GM23338 (cell line): ENCODE measurements around the gene CENPN.

ENCODE experiments used
- TF ChIP-seq, protein P1 (sequence below): IDR thresholded peaks from 2 replicates; pipeline ENCODE4 v1.6.1; 2016; ENCODE audit warnings: antibody characterized with exemption
- TF ChIP-seq, protein P2 (sequence below), 2 experiments: fragments of 200-600 bp in 1 of 2; sonication (generic) in 1 of 2; conservative IDR thresholded peaks; 2 replicates each; pipeline versions ENCODE4 v1.5.1 to v1.6.1; 2016 to 2017; ENCODE audit warnings: antibody characterized with exemption in 2 of 2, low read depth in 2 of 2, mild to moderate bottlenecking in 2 of 2, moderate library complexity in 1 of 2

DNA sequence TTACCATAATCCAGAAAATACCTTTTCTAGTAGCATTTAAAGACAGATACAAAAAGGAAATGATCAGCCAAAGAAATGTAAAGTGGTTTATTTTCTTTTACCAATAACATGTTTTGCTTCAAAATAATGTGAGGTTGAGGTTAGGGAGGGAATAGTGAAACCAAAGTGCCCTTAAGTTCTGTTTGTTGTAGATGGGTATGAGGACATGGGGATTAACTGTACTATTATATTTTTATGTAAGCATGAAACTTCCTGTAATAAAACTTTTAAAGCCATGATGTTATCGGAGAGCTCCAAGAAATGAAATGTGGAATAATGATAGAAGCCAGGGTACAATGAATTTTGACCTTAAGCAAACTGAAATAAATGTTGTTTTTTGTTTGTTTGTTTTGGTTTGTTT, 60.2 kb downstream of the CENPN start:
- TF ChIP-seq, protein P1, sequence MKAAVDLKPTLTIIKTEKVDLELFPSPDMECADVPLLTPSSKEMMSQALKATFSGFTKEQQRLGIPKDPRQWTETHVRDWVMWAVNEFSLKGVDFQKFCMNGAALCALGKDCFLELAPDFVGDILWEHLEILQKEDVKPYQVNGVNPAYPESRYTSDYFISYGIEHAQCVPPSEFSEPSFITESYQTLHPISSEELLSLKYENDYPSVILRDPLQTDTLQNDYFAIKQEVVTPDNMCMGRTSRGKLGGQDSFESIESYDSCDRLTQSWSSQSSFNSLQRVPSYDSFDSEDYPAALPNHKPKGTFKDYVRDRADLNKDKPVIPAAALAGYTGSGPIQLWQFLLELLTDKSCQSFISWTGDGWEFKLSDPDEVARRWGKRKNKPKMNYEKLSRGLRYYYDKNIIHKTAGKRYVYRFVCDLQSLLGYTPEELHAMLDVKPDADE: no peak
- TF ChIP-seq, protein P2, sequence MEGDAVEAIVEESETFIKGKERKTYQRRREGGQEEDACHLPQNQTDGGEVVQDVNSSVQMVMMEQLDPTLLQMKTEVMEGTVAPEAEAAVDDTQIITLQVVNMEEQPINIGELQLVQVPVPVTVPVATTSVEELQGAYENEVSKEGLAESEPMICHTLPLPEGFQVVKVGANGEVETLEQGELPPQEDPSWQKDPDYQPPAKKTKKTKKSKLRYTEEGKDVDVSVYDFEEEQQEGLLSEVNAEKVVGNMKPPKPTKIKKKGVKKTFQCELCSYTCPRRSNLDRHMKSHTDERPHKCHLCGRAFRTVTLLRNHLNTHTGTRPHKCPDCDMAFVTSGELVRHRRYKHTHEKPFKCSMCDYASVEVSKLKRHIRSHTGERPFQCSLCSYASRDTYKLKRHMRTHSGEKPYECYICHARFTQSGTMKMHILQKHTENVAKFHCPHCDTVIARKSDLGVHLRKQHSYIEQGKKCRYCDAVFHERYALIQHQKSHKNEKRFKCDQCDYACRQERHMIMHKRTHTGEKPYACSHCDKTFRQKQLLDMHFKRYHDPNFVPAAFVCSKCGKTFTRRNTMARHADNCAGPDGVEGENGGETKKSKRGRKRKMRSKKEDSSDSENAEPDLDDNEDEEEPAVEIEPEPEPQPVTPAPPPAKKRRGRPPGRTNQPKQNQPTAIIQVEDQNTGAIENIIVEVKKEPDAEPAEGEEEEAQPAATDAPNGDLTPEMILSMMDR (conservative IDR thresholded peaks at IDR 0.05; ENCODE audit: low read depth in 2 of 2): no peak
